HG03135 (cell line): Measurements from ENCODE around the gene MST1.

Source experiments
- ATAC-seq: cut with Tn5 transposase; IDR thresholded peaks from one replicate; pipeline ENCODE4 v1.9.1; 2021; ENCODE audit warnings: mild to moderate bottlenecking, moderate library complexity; ENCODE audit not compliant: unreplicated experiment

Gene MST1

GRCh38 chr3:49658711-49659110 is 30.6 kb downstream of the MST1 start:
- ATAC-seq: no peak

GRCh38 chr3:49657208-49657915 is 31.9 kb downstream of the MST1 start:
- ATAC-seq: no peak

- ATAC-seq: no peak
Measured at GRCh38 chr3:49656541-49657112, 32.6 kb downstream of the MST1 start.

- no peak for ATAC-seq
Measured at GRCh38 chr3:49655731-49656285, 33.5 kb downstream of the MST1 start.

- ATAC-seq: no peak
Measured at GRCh38 chr3:49654955-49655556, 34.2 kb downstream of the MST1 start.

GRCh38 chr3:49654176-49654825 is 35.0 kb downstream of the MST1 start:
- ATAC-seq: no peak

- ATAC-seq: no peak
Measured at GRCh38 chr3:49653621-49654020, 35.7 kb downstream of the MST1 start.

GRCh38 chr3:49652903-49653415 is 36.3 kb downstream of the MST1 start:
- no peak for ATAC-seq

- ATAC-seq: no peak
Measured at GRCh38 chr3:49652218-49652902, 36.9 kb downstream of the MST1 start.

- no peak for ATAC-seq
Measured at GRCh38 chr3:49650637-49651036, 38.6 kb downstream of the MST1 start.

GRCh38 chr3:49650177-49650576 is 39.1 kb downstream of the MST1 start:
- ATAC-seq: no peak

GRCh38 chr3:49649576-49649975 is 39.7 kb downstream of the MST1 start:
- ATAC-seq: no peak

- no peak for ATAC-seq
Measured at GRCh38 chr3:49648354-49649019, 40.8 kb downstream of the MST1 start.

GRCh38 chr3:49647741-49648140 is 41.5 kb downstream of the MST1 start:
- ATAC-seq: no peak

- no peak for ATAC-seq
Measured at GRCh38 chr3:49646236-49646635, 43.0 kb downstream of the MST1 start.

- no peak for ATAC-seq
Measured at GRCh38 chr3:49644684-49645083, 44.6 kb downstream of the MST1 start.

- ATAC-seq: no peak
Measured at GRCh38 chr3:49642708-49643145, 46.5 kb downstream of the MST1 start.

- no peak for ATAC-seq
Measured at GRCh38 chr3:49641921-49642707, 47.2 kb downstream of the MST1 start.

- no peak for ATAC-seq
Measured at GRCh38 chr3:49641292-49641691, 48.0 kb downstream of the MST1 start.
